A673 (cell line): ENCODE results near the gene RBBP6. TPM values are rescaled to one million over a fixed set of nuclear protein-coding genes. Genes with fewer than 3 reads are reported as not detected.

Source experiments
- BruUV-seq: library from RNA; stranded (reverse); fragments of 400-500 nt; replicated peaks from 2 replicates; lab custom pipeline; 2021; lab: Mats Ljungman, UMichigan
- CTCF ChIA-PET: fragments of 300-600 bp; sonication (Branson Sonifier 250); formaldehyde crosslinking; loops from one replicate; lab custom pipeline; 2022; ENCODE audit warnings: antibody characterized with exemption; lab: Charles Lee
- POLR2A ChIA-PET: fragments of 300-600 bp; sonication (Branson Sonifier 250); formaldehyde crosslinking; loops from one replicate; lab custom pipeline; 2022; ENCODE audit warnings: antibody characterized with exemption; ENCODE audit not compliant: low non-redundant PET; lab: Charles Lee
- DNase-seq: peaks from one replicate; pipeline ENCODE4 v3.0.0-alpha.2; 2015; ENCODE audit warnings: low spot score
- H3K27ac ChIP-seq: fragments of 200-600 bp; sonication (generic); 2 replicates; pipeline ENCODE4 v1.5.1; 2016; ENCODE audit warnings: mixed run types, low read depth, mild to moderate bottlenecking, mixed read lengths, antibody characterized with exemption, low read length; ENCODE audit not compliant: poor library complexity, severe bottlenecking
- H3K27me3 ChIP-seq: fragments of 200-600 bp; sonication (generic); replicated peaks from 2 replicates; pipeline ENCODE4 v1.6.1; 2017; ENCODE audit warnings: mixed run types, low read depth, mild to moderate bottlenecking, mixed read lengths, antibody characterized with exemption, low read length; ENCODE audit not compliant: insufficient read depth, poor library complexity
- H3K36me3 ChIP-seq: fragments of 200-600 bp; sonication (generic); 2 replicates; pipeline ENCODE4 v1.6.1; 2016; ENCODE audit warnings: mixed run types, mild to moderate bottlenecking, mixed read lengths, antibody characterized with exemption, low read length; ENCODE audit not compliant: insufficient read depth, poor library complexity, severe bottlenecking
- H3K4me1 ChIP-seq: fragments of 200-600 bp; sonication (generic); 2 replicates; pipeline ENCODE4 v1.6.1; 2017; ENCODE audit warnings: mixed run types, mild to moderate bottlenecking, mixed read lengths, antibody characterized with exemption, low read length; ENCODE audit not compliant: insufficient read depth, poor library complexity, severe bottlenecking
- H3K4me3 ChIP-seq: fragments of 200-600 bp; sonication (generic); 2 replicates; pipeline ENCODE4 v1.5.1; 2016; ENCODE audit warnings: low read depth, mixed run types, mild to moderate bottlenecking, mixed read lengths, low read length; ENCODE audit not compliant: poor library complexity, severe bottlenecking
- H3K9me3 ChIP-seq: fragments of 200-600 bp; sonication (generic); 2 replicates; pipeline ENCODE4 v1.6.1; 2016; ENCODE audit warnings: mixed run types, low read depth, mild to moderate bottlenecking, mixed read lengths, antibody characterized with exemption, low read length; ENCODE audit not compliant: poor library complexity, severe bottlenecking
- CTCF ChIP-seq: fragments of 300-800, 200-600 bp; sonication (generic); conservative IDR thresholded peaks from 2 replicates; pipeline ENCODE4 v1.5.1; 2017; ENCODE audit warnings: low read depth, mild to moderate bottlenecking, antibody characterized with exemption, low read length, moderate library complexity, mixed read lengths
- EZH2 ChIP-seq: fragments of 200-600 bp; sonication (generic); IDR thresholded peaks from 2 replicates; pipeline ENCODE4 v1.6.1; 2017; ENCODE audit warnings: borderline replicate concordance, low read depth, mild to moderate bottlenecking, mixed read lengths, antibody characterized with exemption, low read length; ENCODE audit not compliant: poor library complexity, severe bottlenecking
- intact Hi-C: fragments of 100-400 bp; cut with micrococcal nuclease; formaldehyde crosslinking; loops from one replicate; pipeline ENCODE4 v1.10.0; 2022; ENCODE audit not compliant: unreplicated experiment
- total RNA-seq: library from RNA; stranded (reverse); gene quantifications from 2 replicates; pipeline ENCODE4 v1.2.3, GENCODE V29; 2021

RBBP6 gene
- total RNA-seq, 1 experiment from 2014 or later: 78.9 TPM

GRCh38 chr16:24543949-24544348 lies 4.6 kb downstream of the RBBP6 start:
- no peak overlapping the region for H3K27ac ChIP-seq
- DNase-seq: no peak
- ChIA-PET POLR2A (no interaction called here), CTCF (no interaction called here)
- BruUV-seq: no TSS peak
- intact Hi-C loops: no loop called here
- TF ChIP-seq EZH2 (no peak), CTCF (no peak)
- peak overlapping the region; percentile 94 for H3K4me3 ChIP-seq
- no peaks in the 10 kb centered on the region for H3K27me3 ChIP-seq
- no peaks in the 10 kb centered on the region for H3K9me3 ChIP-seq
- peaks cover 23% of the 10 kb centered on the region for H3K4me1 ChIP-seq
- peaks cover 57% of the 10 kb centered on the region for H3K36me3 ChIP-seq

- POLR2A ChIA-PET: no interaction called here
- DNase-seq: no peak
- peaks cover 23% of the 10 kb centered on the region for H3K4me1 ChIP-seq
- intact Hi-C loops: no loop called here
- no peak overlapping the region for H3K4me3 ChIP-seq
- peaks cover 63% of the 10 kb centered on the region for H3K36me3 ChIP-seq
- BruUV-seq: no TSS peak
- TF ChIP-seq CTCF: no peak
- TF ChIP-seq EZH2: no peak
- no peak overlapping the region for H3K27ac ChIP-seq
- no peaks in the 10 kb centered on the region for H3K9me3 ChIP-seq
- CTCF ChIA-PET: no interaction called here
- no peaks in the 10 kb centered on the region for H3K27me3 ChIP-seq
Observed at GRCh38 chr16:24544640-24545039, 5.3 kb downstream of the RBBP6 start.

GRCh38 chr16:24550295-24550694 lies 10.9 kb downstream of the RBBP6 start:
- no peaks in the 10 kb centered on the region for H3K9me3 ChIP-seq
- ChIA-PET POLR2A (no interaction called here), CTCF (interaction anchor here (0.6 kb wide), 1 partner anchor 9 kb away, joined by 3 read pairs; no protein-coding TSS in a partner anchor)
- intact Hi-C loops: no loop called here
- H3K4me1 ChIP-seq: peaks cover 5% of the 10 kb centered on the region
- no peak for TF ChIP-seq CTCF
- no peak for TF ChIP-seq EZH2
- H3K27ac ChIP-seq: no peak overlapping the region
- no peaks in the 10 kb centered on the region for H3K27me3 ChIP-seq
- no TSS peak for BruUV-seq
- no peak for DNase-seq
- H3K4me3 ChIP-seq: no peak overlapping the region
- peaks cover 76% of the 10 kb centered on the region for H3K36me3 ChIP-seq
